ENCODE data around the gene NELFCD. TPM values are rescaled to one million over a fixed set of nuclear protein-coding genes. Genes with fewer than 3 reads are reported as not detected.
A peak's percentile ranks its signal among the peaks of the same experiment; 100 is the strongest.
"Not testable (repeated sequence)": the region's sequence is repeated elsewhere in the genome, so short reads cannot be mapped to it uniquely, and the experiment has no call there.

The NELFCD gene
- total RNA-seq, 6 experiments from 2014 or later, result 31.1 to 41.4 (median 36.5) TPM

- no peak overlapping the region for H3K27ac ChIP-seq
- intact Hi-C loops (cut with DNase I), result no loop called here
- H3K4me1 ChIP-seq, result peaks cover 0 to 25% (median 10%) of the 10 kb centered on the region in 4 donors
- H3K36me3 ChIP-seq, result peaks cover 15 to 41% (median 24%) of the 10 kb centered on the region in 4 donors
- ATAC-seq (no peak), DNase-seq (no peak)
- WGBS (ENCODE audit: insufficient coverage, low coverage, low lambda C conversion rate, missing lambda C conversion rate), result 96% methylated on average over 3 of the region's 3 CpGs
- TF ChIP-seq CTCF (IDR thresholded peaks at IDR 0.05) (no peak), POLR2A (IDR thresholded peaks at IDR 0.05) (no peak)
- no peaks in the 10 kb centered on the region for H3K27me3 ChIP-seq
- H3K9me3 ChIP-seq, result no peaks in the 10 kb centered on the region
- H3K4me3 ChIP-seq, result no peak overlapping the region
Observed at GRCh38 chr20:59035381-59035780, 54.3 kb downstream of the NELFCD start.

GRCh38 chr20:59037386-59037785, 56.3 kb downstream of the NELFCD start:
- Histone ChIP-seq H3K36me3 (peaks cover 15 to 41% (median 24%) of the 10 kb centered on the region in 4 donors), H3K9me3 (no peaks in the 10 kb centered on the region), H3K4me3 (no peak overlapping the region), H3K27ac (no peak overlapping the region), H3K27me3 (no peaks in the 10 kb centered on the region), H3K4me1 (peaks cover 0 to 30% (median 5%) of the 10 kb centered on the region in 4 donors)
- DNase-seq (no peak), ATAC-seq (no peak)
- WGBS (ENCODE audit: insufficient coverage, low coverage, low lambda C conversion rate, missing lambda C conversion rate), result 89% methylated on average over 9 of the region's 12 CpGs
- no peak for TF ChIP-seq CTCF (IDR thresholded peaks at IDR 0.05)
- TF ChIP-seq POLR2A (IDR thresholded peaks at IDR 0.05), result no peak
- intact Hi-C loops (cut with DNase I), result no loop called here

- peaks cover 0 to 28% (median 7%) of the 10 kb centered on the region in 4 donors for H3K4me1 ChIP-seq
- no peak overlapping the region for H3K27ac ChIP-seq
- WGBS (ENCODE audit: insufficient coverage, low coverage, low lambda C conversion rate, missing lambda C conversion rate), result 50% methylated on average over 1 of the region's 1 CpG
- H3K9me3 ChIP-seq, result no peaks in the 10 kb centered on the region
- intact Hi-C loops (cut with DNase I), result no loop called here
- ATAC-seq (no peak), DNase-seq (no peak)
- H3K36me3 ChIP-seq, result peaks cover 15 to 40% (median 24%) of the 10 kb centered on the region in 4 donors
- no peak overlapping the region for H3K4me3 ChIP-seq
- TF ChIP-seq CTCF (IDR thresholded peaks at IDR 0.05) (no peak), POLR2A (IDR thresholded peaks at IDR 0.05) (no peak)
- H3K27me3 ChIP-seq, result no peaks in the 10 kb centered on the region
Observed at GRCh38 chr20:59039233-59039632, 58.2 kb downstream of the NELFCD start.

GRCh38 chr20:59040667-59041066, 59.6 kb downstream of the NELFCD start:
- ATAC-seq, result no peak
- intact Hi-C loops (cut with DNase I), result loop anchor here (10.0 kb wide), 2 partner anchors 146 to 156 kb away; no protein-coding TSS in a partner anchor
- Histone ChIP-seq H3K27ac (no peak overlapping the region), H3K4me3 (no peak overlapping the region), H3K27me3 (no peaks in the 10 kb centered on the region), H3K9me3 (no peaks in the 10 kb centered on the region), H3K36me3 (peaks cover 14 to 26% (median 20%) of the 10 kb centered on the region in 4 donors), H3K4me1 (peaks cover 0 to 28% (median 7%) of the 10 kb centered on the region in 4 donors)
- TF ChIP-seq CTCF (IDR thresholded peaks at IDR 0.05), result no peak
- TF ChIP-seq POLR2A (IDR thresholded peaks at IDR 0.05), result no peak
- 86% methylated on average over 5 of the region's 5 CpGs for WGBS (ENCODE audit: insufficient coverage, low coverage, low lambda C conversion rate, missing lambda C conversion rate)
- no peak for DNase-seq

- Histone ChIP-seq H3K36me3 (peaks cover 7 to 18% (median 13%) of the 10 kb centered on the region in 4 donors), H3K4me3 (peak overlapping the region; percentile 78 to 96 (median 93)), H3K4me1 (peaks cover 0 to 28% (median 7%) of the 10 kb centered on the region in 4 donors)
- not testable (repeated sequence) for H3K27me3 ChIP-seq, H3K9me3 ChIP-seq, H3K27ac ChIP-seq, DNase-seq, ATAC-seq
- intact Hi-C loops (cut with DNase I), result loop anchor here (10.0 kb wide), 2 partner anchors 147 to 157 kb away; no protein-coding TSS in a partner anchor
- 86% methylated on average over 16 of the region's 16 CpGs for WGBS (ENCODE audit: insufficient coverage, low coverage, low lambda C conversion rate, missing lambda C conversion rate)
Observed at GRCh38 chr20:59041487-59041886, 60.4 kb downstream of the NELFCD start.
